K562 treated with DMSO at 1 percent for 24 hours (cell line): ENCODE results near the gene OR2A42. TPM values are rescaled to one million over a fixed set of nuclear protein-coding genes. Genes with fewer than 3 reads are reported as not detected.

ENCODE experiments used
- total RNA-seq: library from RNA; unstranded; fragments of 300-600 nt; gene quantifications from 2 replicates; pipeline ENCODE4 v1.2.3, GENCODE V29; 2022; ENCODE audit warnings: low read depth; ENCODE audit not compliant: insufficient read depth

Gene OR2A42, protein sequence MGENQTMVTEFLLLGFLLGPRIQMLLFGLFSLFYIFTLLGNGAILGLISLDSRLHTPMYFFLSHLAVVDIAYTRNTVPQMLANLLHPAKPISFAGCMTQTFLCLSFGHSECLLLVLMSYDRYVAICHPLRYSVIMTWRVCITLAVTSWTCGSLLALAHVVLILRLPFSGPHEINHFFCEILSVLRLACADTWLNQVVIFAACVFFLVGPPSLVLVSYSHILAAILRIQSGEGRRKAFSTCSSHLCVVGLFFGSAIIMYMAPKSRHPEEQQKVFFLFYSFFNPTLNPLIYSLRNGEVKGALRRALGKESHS
- not detected in 2 replicates for total RNA-seq

DNA sequence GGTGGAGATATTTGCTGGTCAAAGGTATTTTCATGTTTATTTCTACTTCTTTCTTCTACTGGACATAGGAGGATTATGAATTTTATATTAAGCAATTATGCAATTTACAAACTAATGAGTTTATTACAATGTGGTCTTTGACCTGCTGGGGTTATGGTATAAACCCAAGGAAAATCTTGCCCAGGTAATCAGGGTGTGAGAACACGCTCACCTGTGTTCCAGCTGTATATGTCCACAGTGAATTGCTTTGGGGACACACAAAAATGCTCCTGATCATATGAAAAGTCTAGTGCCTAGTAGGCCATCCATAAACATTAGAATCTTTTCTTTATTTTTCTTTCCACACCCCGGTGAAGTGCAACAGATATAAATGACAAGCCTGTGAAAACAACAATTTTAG is at the start of gene OR2A42:
Gene OR2A42, minus strand, starts transcription at position 241 of the 400 bp plus-strand sequence. CDS start 6,762 bp downstream, outside the sequence.

DNA sequence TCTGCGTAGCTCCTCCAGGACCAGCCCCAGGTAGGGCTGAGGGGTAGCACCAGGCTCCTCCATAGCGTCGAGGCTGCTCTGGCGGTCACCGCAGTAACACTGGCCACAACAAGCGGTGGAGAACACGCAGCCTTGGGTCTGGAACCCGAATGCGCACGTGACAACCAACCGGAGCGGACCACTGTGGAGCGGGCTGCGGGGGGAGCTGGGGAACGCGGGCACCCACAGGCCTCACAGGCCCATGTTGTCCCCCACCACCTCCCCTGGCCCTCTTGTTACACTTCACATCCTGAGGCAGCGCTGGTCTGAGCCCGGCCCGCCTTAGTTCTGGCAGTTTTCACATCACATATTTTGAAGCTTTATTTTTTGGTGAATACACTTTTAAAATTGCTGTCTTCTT is 29.8 kb upstream of the OR2A42 start, which contains the start of gene CTAGE8:
Gene CTAGE8, minus strand, starts transcription at position 101 of the 400 bp plus-strand sequence. Its CDS starts 38 bp downstream, at position 63.

DNA sequence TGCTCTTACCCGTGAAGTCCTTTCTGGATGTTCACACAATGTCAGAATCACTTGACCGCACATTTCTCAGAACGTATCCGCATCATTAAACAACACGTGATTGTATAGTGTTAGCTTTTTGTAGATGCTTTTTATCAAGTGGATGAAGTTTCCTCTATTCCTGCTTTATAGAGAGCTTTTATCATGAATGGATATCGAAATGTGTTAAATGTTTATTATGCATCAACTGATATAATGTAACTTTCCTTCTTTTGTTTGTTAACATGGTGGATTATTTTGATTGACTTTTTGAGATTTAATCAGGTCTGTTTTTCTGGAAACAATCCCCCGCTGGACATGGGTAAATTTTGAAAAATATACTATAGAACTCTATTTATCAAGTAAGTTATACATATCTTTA is 25.3 kb upstream of the OR2A42 start, which contains the start of gene OR2A7:
Gene OR2A7, minus strand, starts transcription at position 101 of the 400 bp plus-strand sequence. CDS start 5,164 bp downstream, outside the sequence.

DNA sequence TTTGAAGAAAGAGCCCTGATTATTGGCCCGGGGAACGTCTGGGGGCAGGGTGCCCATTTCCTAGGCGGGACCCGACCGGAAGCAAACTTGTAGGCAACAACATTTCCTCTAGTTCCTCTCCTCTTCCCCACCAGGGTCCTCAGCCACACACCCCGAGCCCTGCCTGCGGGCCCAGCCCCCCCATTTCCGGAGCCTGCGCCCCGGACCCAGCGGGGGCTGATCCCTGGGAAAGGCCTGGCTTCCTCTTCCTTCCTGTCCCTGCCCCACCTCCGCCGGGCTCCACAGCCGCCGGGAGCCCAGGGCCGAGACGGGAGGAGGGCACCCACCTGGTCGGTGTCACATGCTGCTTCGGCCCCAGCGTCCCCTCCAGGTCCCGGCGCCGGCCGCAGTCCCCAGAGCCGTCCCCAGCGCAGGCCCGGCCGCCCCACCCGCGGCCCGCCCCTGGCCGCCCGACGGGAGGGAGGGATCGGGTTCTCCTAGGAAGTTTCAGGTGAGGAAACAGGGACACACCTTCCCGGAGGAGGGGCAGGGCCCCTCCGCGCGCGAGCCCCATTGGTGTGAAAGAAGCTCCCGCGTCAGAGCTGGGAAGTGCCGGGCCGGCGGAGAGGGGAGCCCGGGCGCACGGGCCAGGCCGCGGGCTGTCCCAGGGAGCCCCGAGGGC is 44.1 kb downstream of the OR2A42 start, which contains the start of gene ARHGEF35:
Gene ARHGEF35, minus strand, starts transcription at position 622 of the 661 bp plus-strand sequence. CDS start 7,450 bp downstream, outside the sequence.

DNA sequence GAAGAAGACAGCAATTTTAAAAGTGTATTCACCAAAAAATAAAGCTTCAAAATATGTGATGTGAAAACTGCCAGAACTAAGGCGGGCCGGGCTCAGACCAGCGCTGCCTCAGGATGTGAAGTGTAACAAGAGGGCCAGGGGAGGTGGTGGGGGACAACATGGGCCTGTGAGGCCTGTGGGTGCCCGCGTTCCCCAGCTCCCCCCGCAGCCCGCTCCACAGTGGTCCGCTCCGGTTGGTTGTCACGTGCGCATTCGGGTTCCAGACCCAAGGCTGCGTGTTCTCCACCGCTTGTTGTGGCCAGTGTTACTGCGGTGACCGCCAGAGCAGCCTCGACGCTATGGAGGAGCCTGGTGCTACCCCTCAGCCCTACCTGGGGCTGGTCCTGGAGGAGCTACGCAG is 56.2 kb downstream of the OR2A42 start, which contains the start of gene CTAGE4:
Gene CTAGE4, plus strand, starts transcription at position 301 of the 400 bp plus-strand sequence. Its CDS starts 38 bp downstream, at position 339.

Other genes starting within 250 kb of the OR2A42 start
- gene OR6B1, start 239.3 kb downstream of the OR2A42 start, total RNA-seq, result not detected in 2 replicates
- not detected in 2 replicates for gene OR2A5, start 190.7 kb downstream of the OR2A42 start, total RNA-seq
- gene OR2A25, start 169.8 kb downstream of the OR2A42 start, total RNA-seq, result not detected in 2 replicates
- not detected in 2 replicates for gene OR2A12, start 153.3 kb downstream of the OR2A42 start, total RNA-seq
- not detected in 2 replicates for gene OR2A2, start 130.0 kb downstream of the OR2A42 start, total RNA-seq
- not detected in 2 replicates for gene OR2A14, start 116.4 kb downstream of the OR2A42 start, total RNA-seq
- gene CTAGE4, start 56.1 kb downstream of the OR2A42 start, total RNA-seq, result not detected in 2 replicates
- 0.25 TPM in 1 of 2 replicates, not detected in the other for gene ARHGEF35, start 43.8 kb downstream of the OR2A42 start, total RNA-seq
- gene OR2A7, start 25.2 kb upstream of the OR2A42 start, total RNA-seq, result not detected in 2 replicates
- gene CTAGE8, start 29.7 kb upstream of the OR2A42 start, total RNA-seq, result not detected in 2 replicates
- not detected in 2 replicates for gene OR2A1, start 72.8 kb upstream of the OR2A42 start, total RNA-seq
- gene ARHGEF5, start 115.8 kb upstream of the OR2A42 start, total RNA-seq, result 0.45 and 0.47 TPM in 2 replicates
- not detected in 2 replicates for gene NOBOX, start 164.1 kb upstream of the OR2A42 start, total RNA-seq